Left kidney (tissue), 8 donors: ENCODE measurements around the gene NCAPD2. TPM values are rescaled to one million over a fixed set of nuclear protein-coding genes. Genes with fewer than 3 reads are reported as not detected.

Experiments
- DNase-seq: peaks from one replicate; pipeline ENCODE4 v3.0.0-alpha.2; 2013
- long read RNA-seq, 8 donors: transcript quantifications; one replicate each; lab custom pipeline, GENCODE V29; 2026
- polyA plus RNA-seq: library from polyadenylated mRNA; unstranded; fragments of 120-200 nt; gene quantifications from one replicate; pipeline ENCODE4 v1.2.1, GENCODE V29; 2013; ENCODE audit not compliant: insufficient read length

The NCAPD2 gene
- 83.5 TPM for polyA plus RNA-seq
- long read RNA-seq, donor 1, full-length matches to known transcripts, result 6 of 48 reads
- long read RNA-seq, donor 1, partial matches to known transcripts, result 42 of 48 reads
- long read RNA-seq, donor 1, other reads (novel, unspliced or antisense), result 0 of 48 reads
- long read RNA-seq, donor 2, full-length matches to known transcripts, result 3 of 3 reads
- long read RNA-seq, donor 2, partial matches to known transcripts, result 0 of 3 reads
- long read RNA-seq, donor 2, other reads (novel, unspliced or antisense), result 0 of 3 reads
- long read RNA-seq, donor 3, full-length matches to known transcripts, result 2 of 18 reads
- long read RNA-seq, donor 3, partial matches to known transcripts, result 16 of 18 reads
- long read RNA-seq, donor 3, other reads (novel, unspliced or antisense), result 0 of 18 reads
- long read RNA-seq, donor 4, result 0 reads
- long read RNA-seq, donor 5, full-length matches to known transcripts, result 3 of 8 reads
- long read RNA-seq, donor 5, partial matches to known transcripts, result 5 of 8 reads
- long read RNA-seq, donor 5, other reads (novel, unspliced or antisense), result 0 of 8 reads
- long read RNA-seq, donor 6, partial matches to known transcripts, result 5 of 5 reads
- long read RNA-seq, donor 6, other reads (novel, unspliced or antisense), result 0 of 5 reads
- long read RNA-seq, donor 7, full-length matches to known transcripts, result 6 of 6 reads
- long read RNA-seq, donor 7, partial matches to known transcripts, result 0 of 6 reads
- long read RNA-seq, donor 7, other reads (novel, unspliced or antisense), result 0 of 6 reads
- long read RNA-seq, donor 8, full-length matches to known transcripts, result 1 of 15 reads
- long read RNA-seq, donor 8, partial matches to known transcripts, result 14 of 15 reads
- long read RNA-seq, donor 8, other reads (novel, unspliced or antisense), result 0 of 15 reads

GRCh38 chr12:6493497-6494257 is at the start of gene NCAPD2:
NCAPD2 (plus strand) TSS chr12:6494102; CDS start chr12:6495099, 997 bp downstream.
- peak; percentile 94 for DNase-seq

- no peak for DNase-seq
These were observed 48.9 kb upstream of the NCAPD2 start, which contains the start of gene CD27 for GRCh38 chr12:6444704-6445688. CD27 (plus strand) TSS chr12:6444955; CDS start chr12:6445096, 141 bp downstream.

- no peak for DNase-seq
These were observed 43.6 kb upstream of the NCAPD2 start for GRCh38 chr12:6450091-6450868.

- no peak for DNase-seq
These were observed 43.0 kb upstream of the NCAPD2 start for GRCh38 chr12:6450869-6451347.

GRCh38 chr12:6451348-6452244 is 42.3 kb upstream of the NCAPD2 start, which contains the start of gene TAPBPL:
TAPBPL (plus strand) TSS chr12:6452042; CDS start chr12:6452249, 207 bp downstream.
- DNase-seq, result peak; percentile 86

GRCh38 chr12:6452245-6452943 is 41.5 kb upstream of the NCAPD2 start:
- DNase-seq, result no peak

- no peak for DNase-seq
These were observed 40.8 kb upstream of the NCAPD2 start for GRCh38 chr12:6452944-6453630.

GRCh38 chr12:6457220-6457945 is 36.5 kb upstream of the NCAPD2 start:
- no peak for DNase-seq

- no peak for DNase-seq
These were observed 35.5 kb upstream of the NCAPD2 start for GRCh38 chr12:6458281-6459003.

- no peak for DNase-seq
These were observed 34.9 kb upstream of the NCAPD2 start for GRCh38 chr12:6459004-6459337.

GRCh38 chr12:6460751-6461371 is 33.0 kb upstream of the NCAPD2 start:
- no peak for DNase-seq

- DNase-seq, result no peak
These were observed 32.3 kb upstream of the NCAPD2 start for GRCh38 chr12:6461401-6462233.

- no peak for DNase-seq
These were observed 31.5 kb upstream of the NCAPD2 start for GRCh38 chr12:6462234-6462995.

GRCh38 chr12:6463216-6463615 is 30.7 kb upstream of the NCAPD2 start:
- no peak for DNase-seq
